ENCODE results near the gene BRINP1. TPM values are rescaled to one million over a fixed set of nuclear protein-coding genes. Genes with fewer than 3 reads are reported as not detected.

Gene BRINP1
- total RNA-seq, 1 donor from 2014 or later: 0.96 TPM

- Mint-ChIP-seq H3K27me3 (ENCODE audit: low read depth) (peaks cover 20% of the 10 kb centered on the region), H3K36me3 (ENCODE audit: low read depth) (no peaks in the 10 kb centered on the region), H3K4me1 (no peaks in the 10 kb centered on the region), H3K27ac (ENCODE audit: unreplicated experiment) (no peak overlapping the region), H3K9me3 (no peaks in the 10 kb centered on the region), H3K4me3 (no peak overlapping the region)
- DNase-seq (ENCODE audit: low read depth, low spot score): no peak
- no peak for TF ChIP-seq CTCF (conservative IDR thresholded peaks at IDR 0.05)
These were observed 9.0 kb downstream of the BRINP1 start for GRCh38 chr9:119360237-119360636.

- peaks cover 8% of the 10 kb centered on the region for H3K27me3 Mint-ChIP-seq (ENCODE audit: low read depth)
- no peak for TF ChIP-seq CTCF (conservative IDR thresholded peaks at IDR 0.05)
- H3K4me3 Mint-ChIP-seq: no peak overlapping the region
- no peaks in the 10 kb centered on the region for H3K4me1 Mint-ChIP-seq
- H3K36me3 Mint-ChIP-seq (ENCODE audit: low read depth): no peaks in the 10 kb centered on the region
- H3K9me3 Mint-ChIP-seq: no peaks in the 10 kb centered on the region
- no peak for DNase-seq (ENCODE audit: low read depth, low spot score)
- no peak overlapping the region for H3K27ac Mint-ChIP-seq (ENCODE audit: unreplicated experiment)
These were observed 11.7 kb downstream of the BRINP1 start for GRCh38 chr9:119357336-119358096.

- Mint-ChIP-seq H3K36me3 (ENCODE audit: low read depth) (no peaks in the 10 kb centered on the region), H3K27ac (ENCODE audit: unreplicated experiment) (no peak overlapping the region), H3K4me1 (peaks cover 13% of the 10 kb centered on the region), H3K4me3 (no peak overlapping the region), H3K9me3 (no peaks in the 10 kb centered on the region), H3K27me3 (ENCODE audit: low read depth) (peaks cover 7% of the 10 kb centered on the region)
- peak; percentile 28 for DNase-seq (ENCODE audit: low read depth, low spot score)
- TF ChIP-seq CTCF (conservative IDR thresholded peaks at IDR 0.05): peak; percentile 37
These were observed 19.8 kb downstream of the BRINP1 start for GRCh38 chr9:119349351-119349825.

- Mint-ChIP-seq H3K27me3 (ENCODE audit: low read depth) (peaks cover 7% of the 10 kb centered on the region), H3K36me3 (ENCODE audit: low read depth) (no peaks in the 10 kb centered on the region), H3K4me3 (no peak overlapping the region), H3K4me1 (no peaks in the 10 kb centered on the region), H3K9me3 (no peaks in the 10 kb centered on the region), H3K27ac (ENCODE audit: unreplicated experiment) (no peak overlapping the region)
- DNase-seq (ENCODE audit: low read depth, low spot score): no peak
- no peak for TF ChIP-seq CTCF (conservative IDR thresholded peaks at IDR 0.05)
These were observed 25.9 kb downstream of the BRINP1 start for GRCh38 chr9:119343059-119343990.

- H3K4me1 Mint-ChIP-seq: peaks cover 14% of the 10 kb centered on the region
- H3K27me3 Mint-ChIP-seq (ENCODE audit: low read depth): peaks cover 4% of the 10 kb centered on the region
- DNase-seq (ENCODE audit: low read depth, low spot score): no peak
- no peak overlapping the region for H3K27ac Mint-ChIP-seq (ENCODE audit: unreplicated experiment)
- no peak for TF ChIP-seq CTCF (conservative IDR thresholded peaks at IDR 0.05)
- H3K9me3 Mint-ChIP-seq: no peaks in the 10 kb centered on the region
- no peak overlapping the region for H3K4me3 Mint-ChIP-seq
- no peaks in the 10 kb centered on the region for H3K36me3 Mint-ChIP-seq (ENCODE audit: low read depth)
These were observed 30.2 kb downstream of the BRINP1 start for GRCh38 chr9:119339056-119339455.
